Measurements from ENCODE around the gene NRF1. TPM values are rescaled to one million over a fixed set of nuclear protein-coding genes. Genes with fewer than 3 reads are reported as not detected.

NRF1 gene
- polyA plus RNA-seq, 2 of the 4 experiments (the other 2 are of a cell fraction) = 11.2 to 18.5 TPM

- TF ChIP-seq EP300 (IDR thresholded peaks at IDR 0.05) (no peak), PBX3 (IDR thresholded peaks at IDR 0.05) (no peak), SMC3 (IDR thresholded peaks at IDR 0.05) (no peak; the same call in 2 of the 3 replicates), RARB (CRISPR knock-in tag; IDR thresholded peaks at IDR 0.05) (no peak), HES2 (IDR thresholded peaks at IDR 0.05) (no peak), MAX (IDR thresholded peaks at IDR 0.05) (no peak), MAFK (IDR thresholded peaks at IDR 0.05; ENCODE audit: partially characterized antibody) (no peak), MYC (IDR thresholded peaks at IDR 0.05; ENCODE audit: borderline replicate concordance, low read length) (no peak), MAZ (IDR thresholded peaks at IDR 0.05; ENCODE audit: borderline replicate concordance, low read depth, low read length) (no peak), FOSL2 (IDR thresholded peaks at IDR 0.05) (no peak), FOSL2 (CRISPR knock-in tag; IDR thresholded peaks at IDR 0.05) (no peak)
- H3K27ac ChIP-seq = peak overlapping the region in 1 of 2 experiments; percentile 95; a peak in 3 of 6 replicates
- H3K4me2 ChIP-seq = peak overlapping the region; percentile 87
- ChIA-PET CTCF (interaction anchor here (0.6 to 2.9 kb wide), 22 partner anchors 9 to 398 kb away, joined by 3 to 22 read pairs (median 4); partner anchors contain the start of gene STRIP2), POLR2A (interaction anchor here (0.6 to 1.8 kb wide), 6 partner anchors 9 to 113 kb away, joined by 3 to 7 read pairs (median 3); no protein-coding TSS in a partner anchor)
- WGBS (ENCODE audit: missing lambda C conversion rate) = 30% methylated on average over 5 of the region's 5 CpGs
- no peaks in the 10 kb centered on the region for H3K9me3 ChIP-seq
- FAIRE-seq (no peak), DNase-seq (ENCODE audit: low read depth in 1 of 2, low spot score in 1 of 2) (no peak), ATAC-seq (peak in 1 of 2 experiments; percentile 6; a peak in 2 of 6 replicates)
- H3K4me3 ChIP-seq = peak overlapping the region; percentile 87
- H3K4me1 ChIP-seq = peaks cover 46% of the 10 kb centered on the region
These were observed 1.5 kb downstream of the NRF1 start for GRCh38 chr7:129613016-129613337.

GRCh38 chr7:129615018-129615417 is 3.5 kb downstream of the NRF1 start:
- Histone ChIP-seq H3K9me3 (no peaks in the 10 kb centered on the region), H3K4me2 (peak overlapping the region; percentile 14; the same call in 1 of the 3 replicates), H3K4me1 (peaks cover 41% of the 10 kb centered on the region), H3K27ac (no peak overlapping the region), H3K4me3 (no peak overlapping the region)
- ATAC-seq = no peak
- WGBS (ENCODE audit: missing lambda C conversion rate) = 96% methylated on average over 1 of the region's 1 CpG
- ChIA-PET POLR2A (no interaction called here), CTCF (interaction anchor here (0.9 to 1.3 kb wide), 5 partner anchors 11 to 210 kb away, joined by 3 to 5 read pairs (median 3); partner anchors contain the start of gene SMKR1)
- DNase-seq (ENCODE audit: low read depth in 1 of 2, low spot score in 1 of 2) = no peak
- no peak for FAIRE-seq
- no peak for TF ChIP-seq HOXB13 (CRISPR knock-in tag; IDR thresholded peaks at IDR 0.05; ENCODE audit: low read depth)
- TF ChIP-seq RARB (CRISPR knock-in tag; IDR thresholded peaks at IDR 0.05) = no peak
- TF ChIP-seq CHD2 (IDR thresholded peaks at IDR 0.05; ENCODE audit: low read length, partially characterized antibody) = no peak
- no peak for TF ChIP-seq NPAS2 (CRISPR knock-in tag; IDR thresholded peaks at IDR 0.05; ENCODE audit: borderline replicate concordance)
- TF ChIP-seq MYC (IDR thresholded peaks at IDR 0.05; ENCODE audit: borderline replicate concordance, low read length) = no peak
- no peak for TF ChIP-seq USF2 (IDR thresholded peaks at IDR 0.05)
- TF ChIP-seq SREBF2 (IDR thresholded peaks at IDR 0.05) = no peak
- TF ChIP-seq TP53 (CRISPR knock-in tag; IDR thresholded peaks at IDR 0.05) = no peak
- TF ChIP-seq MAZ (IDR thresholded peaks at IDR 0.05; ENCODE audit: borderline replicate concordance, low read depth, low read length) = no peak
- TF ChIP-seq NFE2L2 (conservative IDR thresholded peaks at IDR 0.05; ENCODE audit: low read length) = no peak
- no peak for TF ChIP-seq FOXS1 (CRISPR knock-in tag; IDR thresholded peaks at IDR 0.05)
- no peak for TF ChIP-seq SMC3 (IDR thresholded peaks at IDR 0.05)

GRCh38 chr7:129616530-129616929 is 5.0 kb downstream of the NRF1 start:
- ChIA-PET CTCF (interaction anchor here (0.6 to 0.8 kb wide), 3 partner anchors 16 to 1060 kb away, joined by 3 to 4 read pairs (median 3); no protein-coding TSS in a partner anchor), POLR2A (no interaction called here)
- no peak overlapping the region for H3K4me2 ChIP-seq
- no peak overlapping the region for H3K4me3 ChIP-seq
- FAIRE-seq (no peak), DNase-seq (ENCODE audit: low read depth in 1 of 2, low spot score in 1 of 2) (no peak), ATAC-seq (no peak)
- no peak overlapping the region for H3K27ac ChIP-seq
- 81% methylated on average over 4 of the region's 4 CpGs for WGBS (ENCODE audit: missing lambda C conversion rate)
- peaks cover 38% of the 10 kb centered on the region for H3K4me1 ChIP-seq
- no peaks in the 10 kb centered on the region for H3K9me3 ChIP-seq
- TF ChIP-seq CHD4 (IDR thresholded peaks at IDR 0.05; ENCODE audit: borderline replicate concordance) = no peak
- no peak for TF ChIP-seq PHF8 (IDR thresholded peaks at IDR 0.05; ENCODE audit: borderline replicate concordance, low read depth)
- TF ChIP-seq KDM1A (IDR thresholded peaks at IDR 0.05; ENCODE audit: low read depth) = no peak
- TF ChIP-seq ELK1 (IDR thresholded peaks at IDR 0.05; ENCODE audit: low read depth, low read length) = no peak
- TF ChIP-seq RFX5 (IDR thresholded peaks at IDR 0.05) = no peak
- TF ChIP-seq RNF2 (IDR thresholded peaks at IDR 0.05; ENCODE audit: borderline replicate concordance, low read depth) = no peak
- TF ChIP-seq ZFP36 (IDR thresholded peaks at IDR 0.05; ENCODE audit: borderline replicate concordance, partially characterized antibody) = no peak
- TF ChIP-seq ESRRA (IDR thresholded peaks at IDR 0.05; ENCODE audit: borderline replicate concordance, low read length) = no peak

Measured in A549 (cell line).